Pancreas (tissue), 10 donors: Measurements from ENCODE around the gene KCMF1. TPM values are rescaled to one million over a fixed set of nuclear protein-coding genes. Genes with fewer than 3 reads are reported as not detected.
A peak's percentile ranks its signal among the peaks of the same experiment; 100 is the strongest.

Experiments
- ATAC-seq, 4 donors: fragments of 200-7000 bp; cut with Tn5 transposase; one replicate each; pipeline versions ENCODE4 v1.8.0 to v1.9.1; 2020; ENCODE audit warnings: mild to moderate bottlenecking in 4 of 4, moderate library complexity in 4 of 4
- DNase-seq, 6 donors: peaks; one replicate each; pipeline ENCODE4 v3.0.0-alpha.2; 2020
- FAIRE-seq: peaks from 2 replicates; lab custom pipeline; 2012; peaks lifted over from hg19 to GRCh38; lab: Jason Lieb, UNC
- H3K27ac ChIP-seq, 4 donors: fragments of 200-600 bp; sonication (generic); 1 replicate in 3 of 4; 2 replicates in 1 of 4; pipeline versions ENCODE4 v1.5.0 to v1.8.0; 2020
- H3K27me3 ChIP-seq, 4 donors: fragments of 200-600 bp; one replicate each; pipeline ENCODE4 v1.8.0; 2021
- H3K36me3 ChIP-seq, 3 donors: fragments of 200-600 bp; sonication (generic) in 1 of 3; one replicate each; pipeline versions ENCODE4 v1.5.0 to v1.8.0; 2020 to 2021
- H3K4me1 ChIP-seq, 3 donors: fragments of 200-600 bp; one replicate each; pipeline ENCODE4 v1.8.0; 2021
- H3K4me3 ChIP-seq, 4 donors: fragments of 200-600 bp; sonication (generic) in 2 of 4; one replicate each; pipeline versions ENCODE4 v1.5.0 to v1.8.0; 2020 to 2021
- H3K9me3 ChIP-seq, 4 donors: fragments of 200-600 bp; one replicate each; pipeline ENCODE4 v1.8.0; 2021
- WGBS, 2 donors: extraction: QIAGEN DNeasy Blood & Tissue Kit; methylation state at CpG; one replicate each; pipeline ENCODE4 v1.1.7; 2013; 5-methylcytosine and 5-hydroxymethylcytosine counted together
- intact Hi-C, 3 donors: fragments of 100-400 bp; cut with DNase I; formaldehyde crosslinking; loops; one replicate each; pipeline versions ENCODE4 v1.11.1 to v1.14.2; 2022
- polyA plus RNA-seq, 2 donors: library from polyadenylated mRNA; stranded (reverse); fragments of 200-250 nt; gene quantifications; one replicate each; pipeline ENCODE4 v1.2.3, GENCODE V29; 2013
- total RNA-seq, 6 donors: library from RNA; stranded (reverse); fragmentation: NEBNext Ultra II Directional in 4 of 6; extraction: Animal tissue kit (Norgen Biotek cat#: 25700) in 4 of 6; gene quantifications; one replicate each; pipeline versions ENCODE4 v1.2.1 to v1.2.4, GENCODE V29; 2021 to 2023
- TF ChIP-seq, protein P1 (sequence below), 4 donors: fragments of 200-600 bp; sonication (generic) in 3 of 4; IDR thresholded peaks; one replicate each; pipeline versions ENCODE4 v1.5.0 to v1.8.0; 2021; ENCODE audit warnings: antibody characterized with exemption in 4 of 4
- donor health status: healthy with polysubstance abuse.
- donor health status: DM: no; HTN: no; CAD: no; lungs with moderate emphysema.
- donor health status: DM: no; HTN: no; CAD: no.
- donor health status: control.
- donor health status: control.
- donor health status: Bipolar disorder and iron deficiency.
- donor health status: DM: yes; HTN: yes; CAD: no.
- donor health status: DM: no; HTN: no; CAD: no.
- donor health status: DM: no; HTN: no; CAD: no.
- donor health status: DM: yes; HTN: yes; CAD: no.

The KCMF1 gene
- total and polyA plus RNA-seq, 8 donors = 9.9 to 102 (median 67.4) TPM

DNA sequence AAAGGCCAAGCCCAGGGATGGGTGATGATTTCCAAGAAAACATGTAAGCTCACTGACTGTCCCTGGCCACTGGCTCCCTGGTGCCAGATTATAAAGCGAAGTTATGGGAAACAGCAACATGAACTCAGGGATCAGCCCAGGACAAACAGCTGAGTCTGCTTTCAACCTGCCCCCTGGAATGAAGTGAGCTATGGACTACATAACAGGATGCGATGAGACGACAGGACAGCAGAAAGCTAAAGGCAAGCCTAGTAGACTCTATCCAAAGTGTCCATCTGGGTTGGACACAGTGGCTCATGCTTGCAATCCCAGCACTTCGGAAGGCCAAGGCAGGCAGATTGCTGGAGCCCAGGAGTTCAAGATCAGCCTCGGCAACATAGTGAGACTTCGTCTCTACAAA is 16.6 kb upstream of the KCMF1 start:
- Histone ChIP-seq H3K9me3 (no peaks in the 10 kb centered on the region), H3K27ac (no peak overlapping the region), H3K27me3 (no peaks in the 10 kb centered on the region), H3K4me3 (no peak overlapping the region), H3K36me3 (no peaks in the 10 kb centered on the region), H3K4me1 (peaks cover 7 to 22% (median 18%) of the 10 kb centered on the region in 3 donors)
- 92 to 94% methylated on average over 6 of the region's 6 CpGs for WGBS, 2 donors
- ATAC-seq (no peak), FAIRE-seq (no peak), DNase-seq (peak in 1 of 6 donors; percentile 3)
- TF ChIP-seq, protein P1, sequence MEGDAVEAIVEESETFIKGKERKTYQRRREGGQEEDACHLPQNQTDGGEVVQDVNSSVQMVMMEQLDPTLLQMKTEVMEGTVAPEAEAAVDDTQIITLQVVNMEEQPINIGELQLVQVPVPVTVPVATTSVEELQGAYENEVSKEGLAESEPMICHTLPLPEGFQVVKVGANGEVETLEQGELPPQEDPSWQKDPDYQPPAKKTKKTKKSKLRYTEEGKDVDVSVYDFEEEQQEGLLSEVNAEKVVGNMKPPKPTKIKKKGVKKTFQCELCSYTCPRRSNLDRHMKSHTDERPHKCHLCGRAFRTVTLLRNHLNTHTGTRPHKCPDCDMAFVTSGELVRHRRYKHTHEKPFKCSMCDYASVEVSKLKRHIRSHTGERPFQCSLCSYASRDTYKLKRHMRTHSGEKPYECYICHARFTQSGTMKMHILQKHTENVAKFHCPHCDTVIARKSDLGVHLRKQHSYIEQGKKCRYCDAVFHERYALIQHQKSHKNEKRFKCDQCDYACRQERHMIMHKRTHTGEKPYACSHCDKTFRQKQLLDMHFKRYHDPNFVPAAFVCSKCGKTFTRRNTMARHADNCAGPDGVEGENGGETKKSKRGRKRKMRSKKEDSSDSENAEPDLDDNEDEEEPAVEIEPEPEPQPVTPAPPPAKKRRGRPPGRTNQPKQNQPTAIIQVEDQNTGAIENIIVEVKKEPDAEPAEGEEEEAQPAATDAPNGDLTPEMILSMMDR (IDR thresholded peaks at IDR 0.05) = no peak
- intact Hi-C loops = no loop called here

DNA sequence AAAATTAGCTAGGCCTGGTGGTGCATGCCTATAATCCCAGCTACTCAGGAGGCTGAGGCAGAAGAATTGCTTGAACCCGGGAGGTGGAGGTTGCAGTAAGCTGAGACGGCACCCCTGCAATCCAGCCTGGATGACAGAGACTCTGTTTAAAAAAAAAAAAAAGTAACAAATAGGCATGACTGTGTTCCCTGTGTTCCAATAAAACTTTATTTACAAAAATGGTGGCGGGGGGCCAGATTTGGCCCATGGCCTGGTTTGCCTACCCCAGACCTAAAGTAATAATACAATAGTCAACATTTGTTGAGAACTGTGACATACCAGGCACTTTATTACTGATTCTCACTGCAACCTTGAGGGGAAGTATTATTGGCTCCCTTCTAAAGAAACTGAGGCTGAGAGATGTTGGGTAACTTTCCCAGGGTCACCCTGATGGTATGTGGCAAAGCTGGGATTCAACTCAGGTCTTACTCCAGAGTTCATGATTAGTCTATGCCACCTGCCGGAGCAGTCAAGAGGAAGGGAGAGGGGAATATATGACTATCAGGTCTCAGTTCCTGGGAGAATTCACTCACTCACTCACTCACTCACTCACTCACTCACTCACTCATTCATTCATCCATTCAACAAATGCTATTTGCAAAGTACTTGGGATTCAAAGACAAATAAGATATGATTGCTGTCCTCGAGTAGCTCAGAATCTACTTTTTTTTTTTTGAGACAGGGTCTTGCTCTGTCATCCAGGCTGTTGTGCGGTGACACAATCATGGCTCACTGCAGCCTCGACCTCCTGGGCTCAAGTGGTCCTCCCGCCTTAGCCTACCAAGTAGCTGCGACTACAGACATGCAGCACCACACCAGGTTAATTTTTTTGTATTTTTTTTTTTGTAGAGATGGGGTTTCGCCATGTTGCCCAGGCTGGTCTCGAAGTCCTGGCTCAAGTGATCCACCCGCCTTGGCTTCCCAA is 14.3 kb upstream of the KCMF1 start:
- Histone ChIP-seq H3K36me3 (no peaks in the 10 kb centered on the region), H3K27ac (peak overlapping the region in 3 of 4 donors; percentile 75 to 93 (median 86)), H3K27me3 (no peaks in the 10 kb centered on the region), H3K4me3 (no peak overlapping the region), H3K4me1 (peaks cover 18 to 36% (median 27%) of the 10 kb centered on the region in 3 donors), H3K9me3 (no peaks in the 10 kb centered on the region)
- ATAC-seq (no peak), DNase-seq (peak in 1 of 6 donors; percentile 33), FAIRE-seq (no peak)
- intact Hi-C loops = no loop called here
- WGBS, 2 donors = 92% methylated on average over 12 of the region's 12 CpGs
- TF ChIP-seq, protein P1 (IDR thresholded peaks at IDR 0.05) = no peak

DNA sequence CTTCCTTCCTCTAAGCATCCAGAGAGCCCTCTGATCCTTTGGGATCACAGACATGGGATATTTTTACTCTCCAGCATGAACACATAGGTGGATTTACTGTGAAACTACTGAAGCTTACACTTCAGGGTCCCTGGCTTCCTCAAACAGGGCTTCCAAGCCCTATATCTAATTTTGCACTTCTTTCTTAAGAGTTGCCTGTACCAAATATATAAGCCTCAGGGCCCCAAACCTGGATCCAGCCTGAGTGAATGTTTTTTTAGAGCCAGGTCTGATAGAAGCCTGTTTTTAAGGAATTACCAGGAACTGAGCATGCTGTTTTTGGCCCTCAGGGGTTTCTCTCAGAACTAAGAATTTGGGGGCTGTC is 13.2 kb upstream of the KCMF1 start:
- TF ChIP-seq, protein P1 (IDR thresholded peaks at IDR 0.05) = no peak
- ATAC-seq = no peak
- intact Hi-C loops = no loop called here
- Histone ChIP-seq H3K27me3 (no peaks in the 10 kb centered on the region), H3K27ac (peak overlapping the region; percentile 75 to 93 (median 82)), H3K9me3 (no peaks in the 10 kb centered on the region), H3K4me1 (peaks cover 18 to 36% (median 31%) of the 10 kb centered on the region in 3 donors), H3K4me3 (no peak overlapping the region), H3K36me3 (no peaks in the 10 kb centered on the region)
- DNase-seq = no peak
- no peak for FAIRE-seq

DNA sequence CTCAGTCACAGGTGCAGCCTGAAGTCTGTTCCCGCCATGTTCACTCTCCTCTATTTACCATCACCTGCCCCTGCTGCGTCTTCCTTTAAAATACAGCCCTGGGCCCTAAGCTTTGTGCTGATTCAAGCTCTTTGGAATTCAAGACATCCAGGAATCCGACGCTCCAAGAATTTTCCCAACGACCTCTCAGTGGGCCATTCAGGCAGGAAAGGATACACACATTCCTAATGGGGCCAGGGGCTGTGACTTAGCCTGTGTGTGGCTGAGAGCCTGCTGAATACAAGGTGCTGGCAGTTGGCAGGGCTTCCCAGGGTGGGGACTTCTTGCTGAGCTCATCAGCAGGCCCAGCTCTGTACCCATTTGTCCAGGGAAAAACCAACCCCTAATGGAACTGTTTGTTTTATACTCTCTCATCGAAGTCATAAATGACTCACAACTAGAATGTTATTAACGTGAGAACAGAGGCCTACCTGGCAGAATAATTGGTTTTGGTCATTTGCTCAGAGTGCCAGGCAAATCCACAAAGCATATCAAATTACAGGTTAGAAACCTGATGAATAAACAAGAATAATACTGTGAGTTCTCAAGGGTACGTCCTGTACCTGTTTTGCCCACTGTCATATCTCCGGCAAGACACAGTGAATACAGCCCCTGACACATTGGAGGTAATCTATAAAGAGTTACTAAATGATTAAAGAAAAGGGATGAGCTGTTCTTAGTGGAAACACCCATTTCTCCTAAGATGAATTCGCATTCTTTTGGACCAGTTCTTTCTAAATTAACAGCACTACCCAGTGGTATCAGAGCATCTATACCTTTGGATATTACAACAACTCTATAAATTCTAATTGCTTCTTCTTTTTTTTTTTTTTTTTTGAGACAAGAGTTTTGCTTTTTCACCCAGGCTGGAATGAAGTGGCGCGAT is 12.6 kb upstream of the KCMF1 start:
- Histone ChIP-seq H3K4me3 (no peak overlapping the region), H3K4me1 (peaks cover 21 to 36% (median 31%) of the 10 kb centered on the region in 3 donors), H3K36me3 (no peaks in the 10 kb centered on the region), H3K27me3 (no peaks in the 10 kb centered on the region), H3K27ac (peak overlapping the region; percentile 75 to 93 (median 82)), H3K9me3 (no peaks in the 10 kb centered on the region)
- 27 to 30% methylated on average over 12 of the region's 12 CpGs for WGBS, 2 donors
- FAIRE-seq (no peak), ATAC-seq (peak; percentile 78 to 90 (median 82)), DNase-seq (peak; percentile 73 to 92 (median 82))
- intact Hi-C loops = no loop called here
- TF ChIP-seq, protein P1 (IDR thresholded peaks at IDR 0.05) = no peak
